Measurements from ENCODE around the gene PTPRU.

- no peak for TF ChIP-seq EZH2 (IDR thresholded peaks at IDR 0.05)
- TF ChIP-seq POLR2AphosphoS5 (IDR thresholded peaks at IDR 0.05; ENCODE audit: borderline replicate concordance, low read depth, low read length) = no peak
- TF ChIP-seq FOXP2 (optimal IDR thresholded peaks at IDR 0.05; ENCODE audit: control extremely low read depth, extremely low read length, insufficient read depth) = no peak
These were observed 72.8 kb downstream of the PTPRU start for GRCh38 chr1:29309075-29309474.

Data from SK-N-MC (cell line).